Stimulated activated CD4-positive, alpha-beta T cell treated with anti-CD3 and anti-CD28 coated beads, Interleukin-4, amount 100 ng/mL, for 24 hours (primary cell): ENCODE results near the gene VSX1.

Source experiments
- DNase-seq: peaks from one replicate; pipeline ENCODE4 v3.0.0-alpha.2; 2020

Gene VSX1

GRCh38 chr20:25037288-25038102 lies 44.4 kb downstream of the VSX1 start:
- no peak for DNase-seq

DNA sequence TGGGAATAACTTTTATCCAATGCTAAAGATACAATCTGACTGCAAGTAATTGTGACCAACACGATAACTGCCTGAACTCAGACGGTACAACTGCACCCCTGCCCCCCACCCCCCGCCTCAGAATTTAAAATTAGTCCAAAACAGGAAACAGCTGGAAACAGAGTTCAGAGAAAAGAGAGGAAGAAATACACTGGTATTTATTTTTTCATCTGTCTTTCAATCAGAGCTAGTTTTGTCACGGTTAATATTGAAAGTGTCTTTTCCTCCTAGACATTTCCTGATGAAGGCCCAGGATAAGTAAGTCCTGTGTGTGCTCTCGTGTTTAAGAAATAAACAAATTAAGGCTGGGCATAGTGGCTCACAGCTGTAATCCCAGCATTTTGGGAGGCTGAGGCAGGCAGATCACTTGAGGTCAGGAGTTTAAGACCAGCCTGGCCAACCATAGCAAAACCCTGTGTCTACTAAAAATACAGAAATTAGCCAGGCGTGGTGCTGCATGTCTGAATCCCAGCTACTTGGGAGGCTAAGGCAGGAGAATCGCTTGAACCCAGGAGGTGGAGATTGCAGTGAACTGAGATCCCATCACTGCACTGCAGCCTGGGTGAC lies 45.5 kb downstream of the VSX1 start:
- no peak for DNase-seq

GRCh38 chr20:25035921-25036320 lies 46.0 kb downstream of the VSX1 start:
- no peak for DNase-seq

DNA sequence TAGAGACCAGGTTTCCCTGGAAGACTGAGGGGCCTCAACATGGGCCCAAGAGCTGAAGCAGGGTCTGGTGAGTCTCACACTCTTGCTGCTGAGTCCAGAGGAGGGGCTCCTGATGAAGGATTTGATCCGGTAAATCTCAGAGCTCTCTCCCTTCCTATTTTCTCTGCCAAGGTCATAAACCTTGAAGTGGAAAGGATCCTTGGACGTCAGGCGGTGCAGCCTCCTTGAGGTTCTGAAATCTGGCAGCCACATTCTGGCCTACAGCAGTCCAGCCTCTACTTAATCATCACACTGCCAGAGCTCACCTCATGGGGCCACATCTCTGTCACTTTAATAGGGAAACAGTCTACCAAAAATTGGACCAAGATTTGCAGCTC lies 48.0 kb downstream of the VSX1 start:
- no peak for DNase-seq

GRCh38 chr20:25033265-25033923 lies 48.5 kb downstream of the VSX1 start:
- no peak for DNase-seq

DNA sequence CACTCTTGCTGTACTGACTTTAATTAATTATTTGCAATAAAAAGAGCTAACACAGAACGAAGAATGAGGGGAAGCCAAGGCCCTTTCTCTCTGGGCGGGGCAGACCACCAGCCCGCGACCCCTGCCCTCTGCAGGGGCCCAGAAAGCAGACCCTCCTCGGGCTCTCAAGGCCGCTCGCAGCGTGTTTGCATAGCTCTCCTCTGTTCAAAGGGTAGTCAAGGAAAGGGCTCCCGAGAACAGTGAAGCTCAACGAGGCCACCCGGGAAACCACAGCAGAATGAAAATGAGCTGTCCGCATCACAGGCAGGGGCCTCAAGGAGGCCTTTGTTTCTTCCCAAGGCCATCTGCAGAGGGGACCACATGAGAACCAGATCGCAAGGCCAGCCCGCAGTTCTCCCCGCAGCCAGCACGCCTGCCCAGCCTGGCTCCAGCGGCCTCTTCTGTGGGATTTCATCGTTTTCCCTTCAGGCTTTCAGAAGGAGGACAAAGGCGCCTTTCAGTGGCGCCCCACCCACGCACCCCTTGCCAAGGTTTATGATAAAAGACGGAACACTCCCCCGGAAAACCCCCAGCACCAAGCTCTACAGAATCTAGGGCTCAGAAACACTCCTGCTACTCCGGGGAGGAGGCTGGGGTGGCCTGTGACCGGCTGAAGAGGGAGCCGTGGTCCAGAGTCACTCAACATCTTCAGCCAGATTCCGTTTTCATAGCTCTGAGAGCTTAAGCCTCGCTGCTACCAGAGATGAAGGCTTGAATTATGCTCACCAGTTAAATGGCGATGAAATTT lies 49.3 kb downstream of the VSX1 start:
- no peak for DNase-seq

- no peak for DNase-seq
Measured at GRCh38 chr20:25032065-25032477, 49.9 kb downstream of the VSX1 start.

DNA sequence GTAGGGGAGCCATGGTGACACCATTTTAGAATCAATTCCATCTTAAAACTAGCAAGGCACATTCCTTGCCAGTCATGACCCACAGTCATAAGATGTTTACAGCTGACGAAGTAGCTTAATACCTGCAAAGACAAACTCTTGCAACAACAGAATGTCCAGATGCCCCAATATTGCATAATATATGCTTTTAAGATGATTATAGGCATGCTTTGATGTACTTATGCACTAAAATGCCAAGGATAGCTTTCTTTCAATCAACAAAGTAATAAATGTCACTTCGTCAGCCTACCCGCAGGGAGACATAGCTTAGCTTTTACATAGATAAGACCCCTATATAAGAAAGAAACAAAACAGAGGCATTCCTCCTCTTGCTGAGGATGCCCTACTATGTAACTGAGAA lies 50.7 kb downstream of the VSX1 start:
- no peak for DNase-seq

GRCh38 chr20:25030649-25031207 lies 51.2 kb downstream of the VSX1 start:
- no peak for DNase-seq

DNA sequence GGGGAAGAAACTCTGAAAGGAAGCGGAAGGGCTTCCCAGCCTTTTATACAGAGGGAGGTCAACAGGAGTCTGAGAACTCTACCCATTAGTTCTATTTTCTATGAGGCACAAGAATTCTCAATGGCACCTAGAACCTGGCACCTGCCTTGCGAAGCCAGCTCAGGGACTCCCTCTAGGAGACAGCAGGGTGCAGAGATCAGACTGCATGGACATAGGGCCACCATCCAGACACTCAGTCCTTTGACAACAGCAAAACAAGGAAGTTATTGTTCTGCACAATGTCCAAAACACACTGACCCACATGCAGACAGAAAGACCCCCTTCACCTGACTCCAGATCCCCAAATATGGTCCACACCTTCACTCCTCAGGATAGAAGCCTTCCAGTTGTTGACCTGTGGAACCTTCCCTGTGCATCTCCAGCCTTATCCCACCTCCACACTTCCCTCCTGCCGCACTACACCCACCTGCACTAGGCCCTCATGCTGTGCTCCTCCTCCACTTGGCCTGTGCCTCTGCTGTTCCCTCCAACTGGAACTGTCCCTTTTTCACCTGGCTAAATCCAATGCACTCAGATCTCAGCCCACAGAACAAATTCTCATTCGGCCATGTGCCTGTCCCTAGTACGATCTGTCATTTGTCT lies 51.8 kb downstream of the VSX1 start:
- DNase-seq: no peak

DNA sequence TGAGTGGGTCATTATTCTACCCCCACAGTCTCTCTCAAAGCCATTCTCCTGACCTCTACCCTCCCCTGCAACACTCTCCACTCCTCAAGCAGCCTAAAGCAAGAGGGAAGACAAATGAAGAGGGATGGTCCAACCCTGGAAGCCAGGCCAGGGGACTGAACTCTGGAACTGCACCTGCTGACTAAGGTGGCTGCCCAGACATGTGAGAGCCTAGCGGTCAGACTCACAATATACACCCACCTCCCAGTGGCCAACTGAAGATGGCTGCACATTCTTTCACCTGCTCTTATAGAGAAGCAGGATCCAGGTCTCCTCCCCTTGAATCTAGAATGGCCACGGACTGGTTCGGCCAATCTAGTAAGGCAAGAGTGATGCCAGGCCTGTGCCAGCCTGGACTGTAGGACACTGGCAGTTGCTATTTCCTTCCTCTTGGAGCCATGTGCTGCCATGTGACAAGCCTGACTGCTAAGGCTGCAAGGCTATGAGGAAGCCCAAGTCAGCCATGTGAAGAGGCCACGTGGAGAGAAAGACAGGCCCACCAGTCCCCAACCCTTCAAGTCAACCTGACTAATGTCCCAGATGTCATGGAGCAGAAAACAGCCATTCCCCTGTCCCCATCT lies 55.8 kb downstream of the VSX1 start:
- DNase-seq: no peak
